Skin epidermis (tissue), 12 donors: ENCODE data around the gene TNS1.
A peak's percentile ranks its signal among the peaks of the same experiment; 100 is the strongest.
"Not testable (repeated sequence)": the region's sequence is repeated elsewhere in the genome, so short reads cannot be mapped to it uniquely, and the experiment has no call there.

Experiments used
- H3K27ac ChIP-seq, 21 experiments: fragments of 200-600 bp; sonication (generic) in 11 of 21; one replicate each; pipeline ENCODE4 v1.5.0; 2020; ENCODE audit warnings: mild to moderate bottlenecking in 3 of 21, inconsistent platforms in 2 of 21, moderate library complexity in 2 of 21
- H3K4me3 ChIP-seq, 7 experiments: fragments of 200-600 bp; sonication (generic) in 2 of 7; one replicate each; pipeline ENCODE4 v1.5.0; 2020; ENCODE audit warnings: inconsistent platforms in 2 of 7, mild to moderate bottlenecking in 2 of 7, moderate library complexity in 1 of 7

The TNS1 gene

GRCh38 chr2:218030409-218031195 is 27.8 kb upstream of the TNS1 start:
- H3K4me3 ChIP-seq: no peak overlapping the region
- no peak overlapping the region for H3K27ac ChIP-seq

- Histone ChIP-seq H3K27ac (peak overlapping the region in 2 of 21 experiments; percentile 7 to 50), H3K4me3 (no peak overlapping the region)
Measured at GRCh38 chr2:218029366-218030360, 26.9 kb upstream of the TNS1 start.

GRCh38 chr2:218028562-218029348 is 26.0 kb upstream of the TNS1 start:
- Histone ChIP-seq H3K4me3 (no peak overlapping the region), H3K27ac (peak overlapping the region in 4 of 21 experiments; percentile 11 to 71 (median 46))

GRCh38 chr2:218028189-218028495 is 25.3 kb upstream of the TNS1 start:
- no peak overlapping the region for H3K4me3 ChIP-seq
- peak overlapping the region in 2 of 21 experiments; percentile 36 to 57 for H3K27ac ChIP-seq

GRCh38 chr2:218027426-218028188 is 24.8 kb upstream of the TNS1 start:
- no peak overlapping the region for H3K4me3 ChIP-seq
- peak overlapping the region in 1 of 21 experiments; percentile 57 for H3K27ac ChIP-seq

GRCh38 chr2:218026676-218027425 is 24.1 kb upstream of the TNS1 start:
- H3K4me3 ChIP-seq: no peak overlapping the region
- peak overlapping the region in 1 of 21 experiments; percentile 54 for H3K27ac ChIP-seq

- Histone ChIP-seq H3K27ac (peak overlapping the region in 1 of 21 experiments; percentile 54), H3K4me3 (no peak overlapping the region)
Measured at GRCh38 chr2:218026244-218026643, 23.4 kb upstream of the TNS1 start.

- no peak overlapping the region for H3K27ac ChIP-seq
- no peak overlapping the region for H3K4me3 ChIP-seq
Measured at GRCh38 chr2:218024871-218025270, 22.1 kb upstream of the TNS1 start.

GRCh38 chr2:218024336-218024735 is 21.5 kb upstream of the TNS1 start:
- no peak overlapping the region for H3K27ac ChIP-seq
- H3K4me3 ChIP-seq: no peak overlapping the region

GRCh38 chr2:218023636-218024035 is 20.8 kb upstream of the TNS1 start:
- Histone ChIP-seq H3K27ac (no peak overlapping the region), H3K4me3 (no peak overlapping the region)

GRCh38 chr2:218022851-218023530 is 20.2 kb upstream of the TNS1 start:
- Histone ChIP-seq H3K27ac (no peak overlapping the region), H3K4me3 (no peak overlapping the region)

- H3K27ac ChIP-seq: no peak overlapping the region
- no peak overlapping the region for H3K4me3 ChIP-seq
Measured at GRCh38 chr2:218022131-218022850, 19.5 kb upstream of the TNS1 start.

GRCh38 chr2:218021536-218022071 is 18.8 kb upstream of the TNS1 start:
- H3K27ac ChIP-seq: no peak overlapping the region
- H3K4me3 ChIP-seq: no peak overlapping the region

GRCh38 chr2:218020966-218021535 is 18.3 kb upstream of the TNS1 start:
- H3K27ac ChIP-seq: no peak overlapping the region
- no peak overlapping the region for H3K4me3 ChIP-seq

GRCh38 chr2:218020281-218020680 is 17.5 kb upstream of the TNS1 start:
- no peak overlapping the region for H3K4me3 ChIP-seq
- H3K27ac ChIP-seq: no peak overlapping the region

GRCh38 chr2:218019411-218020060 is 16.7 kb upstream of the TNS1 start:
- no peak overlapping the region for H3K27ac ChIP-seq
- no peak overlapping the region for H3K4me3 ChIP-seq

- H3K27ac ChIP-seq, H3K4me3 ChIP-seq: not testable (repeated sequence)
Measured at GRCh38 chr2:218018842-218019125, 16.0 kb upstream of the TNS1 start.
